NCI-H2227 (cell line): ENCODE results near the gene GADD45A.

Experiments
- DNase-seq: peaks from one replicate; lab custom pipeline; 2025; ENCODE audit not compliant: unreplicated experiment; lab: John Stamatoyannopoulos, UW

GADD45A gene

DNA sequence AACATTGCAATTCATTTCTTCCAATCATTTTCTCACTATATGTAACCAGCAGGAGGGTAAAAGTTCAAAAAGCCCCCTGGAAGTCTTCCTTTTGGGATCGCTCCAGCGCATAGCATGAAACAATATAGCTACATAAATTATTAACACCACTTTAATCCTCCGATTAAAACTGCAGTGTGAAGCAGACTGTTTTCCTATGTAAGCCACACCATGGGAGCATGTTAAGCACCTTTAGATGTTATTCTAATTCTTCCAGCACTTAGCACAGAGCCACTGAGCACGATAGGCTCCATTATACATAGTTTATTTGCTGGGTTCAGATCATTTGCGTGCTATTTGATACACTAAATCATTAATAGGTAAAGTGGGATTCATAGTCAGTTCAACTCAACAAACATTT lies 18.4 kb upstream of the GADD45A start:
- DNase-seq: no peak

DNA sequence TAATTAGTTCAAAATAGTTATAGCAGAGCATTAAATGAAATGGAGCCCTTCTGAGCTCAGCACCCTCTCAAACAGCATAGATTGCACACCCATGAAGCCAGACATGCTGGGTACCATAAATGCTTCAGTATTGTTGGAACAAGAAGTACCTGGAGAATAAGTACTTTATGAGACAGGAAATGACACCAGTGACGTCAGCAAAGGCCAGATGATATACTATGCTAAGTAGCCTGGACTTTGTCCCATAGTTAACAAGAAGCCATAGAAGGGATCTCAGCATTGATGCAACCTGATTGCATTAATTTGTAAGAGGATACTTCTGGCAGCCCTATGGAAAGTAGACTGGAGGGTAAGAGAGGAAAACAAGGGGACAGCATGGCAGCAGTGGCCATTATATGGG lies 16.3 kb upstream of the GADD45A start:
- no peak for DNase-seq

DNA sequence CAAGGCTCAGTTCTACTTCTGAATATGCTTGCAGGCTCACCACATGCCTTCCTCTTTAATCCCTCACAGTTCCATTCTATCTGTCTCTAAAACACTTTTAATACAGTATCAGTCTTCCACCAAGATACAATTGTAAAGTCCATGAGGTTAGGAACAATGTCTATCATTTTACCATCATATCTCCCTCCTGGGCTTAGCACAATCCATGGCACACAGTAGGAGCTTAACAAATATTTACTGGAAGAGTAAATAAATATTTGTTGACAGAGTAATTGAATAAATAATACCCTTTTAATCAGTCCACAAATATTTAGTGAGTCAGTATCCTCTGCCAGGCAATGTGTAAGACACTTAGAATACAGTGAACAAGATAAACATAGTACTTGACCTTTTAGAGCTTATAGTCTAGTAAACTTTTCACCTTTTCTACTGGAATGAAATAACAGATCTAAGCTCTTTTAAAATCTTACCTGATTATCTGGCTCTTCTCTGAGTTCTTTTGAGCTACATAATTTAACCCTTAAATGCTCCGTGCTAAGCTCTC lies 12.7 kb upstream of the GADD45A start:
- DNase-seq: no peak

DNA sequence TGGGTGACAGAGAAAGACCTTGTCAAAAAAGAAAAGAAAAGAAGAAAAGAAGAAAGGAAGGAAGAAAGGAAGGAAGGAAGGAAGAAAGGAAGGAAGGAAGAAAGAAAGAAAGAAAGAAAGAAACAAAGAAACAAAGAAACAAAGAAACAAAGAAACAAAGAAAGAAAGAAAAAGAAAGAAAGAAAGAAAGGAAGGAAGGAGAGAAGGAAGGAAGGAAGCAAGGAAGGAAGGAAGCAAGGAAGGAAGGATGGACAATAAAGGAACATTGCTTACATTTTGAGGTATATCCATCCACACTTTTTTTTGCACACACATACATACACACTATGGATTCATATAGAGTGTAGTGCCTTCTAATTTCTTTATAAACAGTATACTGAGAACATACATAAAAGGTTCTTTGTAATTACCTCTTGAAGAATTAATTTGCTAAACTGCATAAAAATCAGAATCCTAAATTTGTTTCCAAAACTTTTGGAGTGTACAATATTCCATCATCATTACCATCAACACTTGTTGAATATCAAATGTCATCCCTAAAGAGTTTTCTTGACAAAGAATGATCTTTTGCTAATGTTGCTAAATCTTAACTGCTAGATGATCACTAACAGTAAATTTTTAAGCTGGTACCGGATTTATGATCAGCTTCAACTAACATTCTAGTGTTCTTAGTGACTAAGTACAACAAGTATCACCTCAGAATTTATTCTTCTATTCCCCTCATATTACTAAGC lies 11.4 kb upstream of the GADD45A start:
- DNase-seq: no peak

DNA sequence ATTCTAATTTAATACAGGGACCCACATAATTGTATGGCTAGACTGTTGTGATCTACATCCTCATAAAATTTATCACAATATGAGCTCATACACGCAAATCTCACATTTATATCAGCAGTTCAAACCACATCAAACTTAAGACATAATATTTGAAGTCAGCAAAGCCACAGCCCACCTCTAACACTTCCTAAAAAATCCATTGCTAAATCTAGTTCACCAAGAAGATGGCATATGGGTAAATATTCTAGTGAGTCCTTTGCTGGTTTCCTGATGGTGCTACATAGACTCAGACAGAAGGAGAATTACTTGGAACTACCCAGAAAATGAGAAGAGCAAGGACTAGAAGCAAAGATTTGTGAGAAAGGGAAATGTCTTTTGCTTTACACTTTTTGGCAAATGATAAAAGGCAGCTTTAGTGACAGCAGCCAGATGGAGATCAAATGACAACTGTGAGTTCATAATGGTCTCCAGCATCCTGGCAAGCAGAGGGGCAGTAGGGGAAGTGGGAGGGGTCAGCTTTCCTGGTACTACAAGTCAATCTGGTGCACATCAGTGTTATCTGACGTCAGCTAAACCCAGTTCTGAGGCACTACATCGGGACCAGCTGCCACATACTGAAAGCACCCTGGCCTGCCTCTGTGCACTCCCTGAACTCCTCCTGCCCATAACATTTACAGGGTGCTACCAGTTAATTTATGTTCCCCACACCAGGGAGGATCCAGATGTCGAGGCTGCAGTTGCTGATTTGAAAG lies 10.6 kb upstream of the GADD45A start:
- DNase-seq: peak; percentile 32

DNA sequence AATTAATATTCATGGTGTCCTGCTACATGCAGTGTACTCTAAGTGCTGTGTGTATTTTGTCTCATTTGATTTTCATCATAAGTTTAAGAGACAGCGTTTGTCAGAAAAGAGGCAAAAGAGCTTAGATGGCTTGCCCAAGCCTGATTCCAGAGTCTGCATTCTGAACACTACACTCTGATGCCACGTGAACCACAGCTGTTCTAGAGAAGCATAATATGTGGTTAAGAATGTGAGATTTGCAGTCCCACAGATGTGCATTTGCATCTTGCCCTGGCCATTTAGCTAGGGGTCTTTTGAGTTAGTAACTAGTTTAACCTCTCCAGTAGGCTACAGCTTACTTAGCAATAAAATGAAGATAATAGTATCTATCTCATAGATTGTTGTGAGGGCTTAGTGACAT lies 9.2 kb upstream of the GADD45A start:
- no peak for DNase-seq

DNA sequence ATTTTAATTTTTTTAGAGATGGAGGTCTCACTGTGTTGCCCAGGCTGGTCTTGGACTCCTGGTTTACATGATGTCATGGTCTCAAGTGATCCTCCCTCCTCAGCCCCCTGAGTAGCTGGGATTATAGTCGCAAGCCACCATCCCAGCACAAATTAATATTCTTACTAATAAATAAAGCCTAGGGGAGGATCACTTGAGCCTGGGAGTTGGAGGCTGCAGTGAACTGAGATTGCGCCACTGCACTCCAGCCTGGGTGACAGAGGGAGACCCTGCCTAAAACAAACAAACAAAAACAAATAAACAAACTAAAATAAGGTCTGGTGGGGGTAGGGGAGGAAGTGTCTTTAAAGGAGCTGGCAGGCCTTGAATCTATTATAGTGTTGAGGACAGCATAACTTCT lies 8.7 kb upstream of the GADD45A start:
- DNase-seq: no peak

DNA sequence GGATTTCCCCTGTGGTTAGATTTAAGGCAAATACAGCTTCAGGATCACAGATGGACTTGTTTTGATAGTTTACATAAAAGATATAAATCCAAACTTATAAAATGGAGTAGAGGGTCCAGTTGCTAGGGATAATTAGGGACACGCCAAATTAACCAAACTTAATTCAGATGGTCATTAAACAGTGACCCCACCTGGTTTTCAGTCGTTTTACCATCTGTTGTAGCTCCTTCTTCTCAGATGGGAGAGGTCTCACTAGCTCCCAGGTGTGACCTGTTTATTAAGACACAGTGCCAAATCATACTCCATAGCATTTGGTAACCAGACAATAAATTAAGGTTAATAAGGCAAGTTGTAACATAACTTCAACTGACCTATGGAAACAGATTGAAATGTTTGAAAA lies 8.1 kb upstream of the GADD45A start:
- DNase-seq: no peak

DNA sequence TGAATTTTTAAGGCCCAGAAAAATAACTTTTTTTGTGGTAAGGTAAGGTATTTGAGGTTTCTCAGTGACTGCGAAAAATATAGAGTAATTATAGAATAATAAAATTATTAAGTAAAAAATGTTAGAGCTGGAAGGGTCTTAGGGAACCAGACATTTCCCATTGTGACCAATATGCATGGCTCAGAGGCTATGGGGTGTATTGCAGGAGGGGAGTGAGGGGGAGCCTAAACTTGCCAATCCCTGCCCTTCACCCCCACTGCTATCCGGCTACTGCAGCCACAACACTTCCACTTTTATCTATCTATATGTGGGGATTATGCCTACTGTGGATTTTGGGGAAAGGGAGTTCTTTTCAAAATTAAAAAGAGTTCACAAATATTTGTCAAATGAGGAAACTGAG lies 7.6 kb upstream of the GADD45A start:
- no peak for DNase-seq

DNA sequence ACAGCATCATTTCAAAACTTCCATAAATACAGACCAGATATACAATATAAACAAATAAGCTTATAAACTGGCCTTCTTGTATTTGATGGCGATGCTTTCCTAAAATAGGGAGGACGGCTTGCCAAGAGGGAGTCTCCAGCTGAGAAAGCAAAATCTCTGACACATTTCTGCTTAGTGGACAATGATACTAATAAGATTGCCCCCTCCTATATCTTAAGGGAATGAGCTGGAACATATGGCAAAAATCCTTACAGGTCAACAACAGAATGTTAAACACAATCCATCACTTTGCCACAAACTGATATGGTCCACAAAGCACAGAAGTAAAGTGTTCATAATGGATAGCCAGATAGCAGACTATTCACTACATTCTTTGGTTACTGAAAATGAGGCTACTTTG lies 7.1 kb upstream of the GADD45A start:
- DNase-seq: no peak

DNA sequence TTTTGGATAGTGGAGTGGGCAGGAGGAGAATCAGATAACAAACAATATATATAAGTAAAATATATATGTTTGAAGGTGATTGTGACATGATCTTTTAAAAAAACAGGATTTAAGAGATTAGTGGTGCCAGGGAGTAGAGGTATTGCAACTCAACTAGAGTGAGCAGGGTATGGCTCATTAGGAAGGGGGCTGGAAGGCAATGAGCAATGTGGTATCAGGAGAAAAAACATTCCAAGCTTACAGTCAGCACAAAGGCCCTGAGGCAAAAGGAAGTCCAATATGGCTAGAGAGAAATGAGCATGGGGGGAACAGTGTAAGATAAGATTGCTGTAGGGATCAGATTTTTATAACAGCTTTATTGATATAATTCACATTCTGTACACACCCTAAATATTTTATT lies 5.3 kb upstream of the GADD45A start:
- DNase-seq: no peak

DNA sequence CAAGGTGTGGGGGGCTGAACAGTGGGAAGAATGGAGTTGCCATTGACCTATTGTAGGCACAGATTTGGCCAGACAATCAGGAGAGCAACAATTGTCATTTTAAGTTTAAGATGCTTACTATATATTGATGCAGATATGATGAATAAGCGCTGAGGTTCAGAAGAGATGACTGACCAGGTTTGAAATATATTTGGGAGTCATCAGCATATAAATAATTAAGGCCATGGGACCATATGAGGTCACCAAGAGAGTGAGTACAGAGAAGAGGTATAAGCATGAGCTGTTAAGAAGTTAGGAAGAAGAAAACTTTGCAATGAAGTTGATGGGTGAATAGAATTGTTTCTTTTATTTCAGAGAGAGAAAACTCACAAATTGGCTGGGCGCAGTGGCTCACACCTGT lies 4.5 kb upstream of the GADD45A start:
- DNase-seq: no peak

DNA sequence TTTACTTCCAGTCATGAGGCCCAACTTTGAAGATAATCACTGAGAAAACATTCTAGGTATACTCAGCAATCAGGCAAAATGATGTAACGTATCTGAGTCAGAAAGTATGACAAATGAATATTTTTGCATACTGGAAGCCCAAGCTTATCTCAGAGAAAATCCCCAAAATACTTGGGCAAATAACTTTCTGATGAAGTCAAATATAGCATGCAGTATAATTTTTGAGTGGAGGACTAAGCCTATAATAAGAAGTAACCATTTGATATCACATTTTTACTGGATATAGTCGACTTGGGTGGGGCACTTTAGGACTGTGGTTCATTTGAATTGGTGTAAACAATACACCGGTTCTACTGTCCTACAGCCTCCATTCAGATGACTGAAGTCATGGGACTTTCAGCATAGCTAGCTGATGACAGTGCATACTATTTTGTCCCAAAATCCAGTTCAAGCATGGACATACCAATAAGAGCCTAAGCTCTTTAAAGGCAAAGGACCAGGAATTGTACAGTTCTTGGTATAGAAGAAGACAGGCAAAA lies 2.3 kb upstream of the GADD45A start:
- no peak for DNase-seq

DNA sequence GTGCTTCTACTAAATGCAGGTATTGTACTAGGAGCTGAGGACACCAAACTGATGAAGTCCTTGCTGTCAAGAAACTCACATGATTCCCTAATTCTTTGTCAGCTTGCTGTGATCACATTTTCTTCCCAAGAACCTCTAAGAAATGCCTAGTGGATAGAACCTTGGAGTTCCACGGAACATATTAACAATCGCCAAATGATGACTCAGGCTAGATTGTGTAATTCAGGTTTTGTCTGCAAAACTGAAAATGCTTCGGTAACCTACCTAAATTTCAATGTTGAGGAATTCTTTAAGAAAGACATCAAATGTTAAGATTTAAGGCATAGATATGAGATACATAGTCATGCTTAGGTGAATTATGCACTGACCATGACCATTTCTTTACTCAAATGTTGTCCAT lies 1.7 kb upstream of the GADD45A start:
- DNase-seq: no peak

DNA sequence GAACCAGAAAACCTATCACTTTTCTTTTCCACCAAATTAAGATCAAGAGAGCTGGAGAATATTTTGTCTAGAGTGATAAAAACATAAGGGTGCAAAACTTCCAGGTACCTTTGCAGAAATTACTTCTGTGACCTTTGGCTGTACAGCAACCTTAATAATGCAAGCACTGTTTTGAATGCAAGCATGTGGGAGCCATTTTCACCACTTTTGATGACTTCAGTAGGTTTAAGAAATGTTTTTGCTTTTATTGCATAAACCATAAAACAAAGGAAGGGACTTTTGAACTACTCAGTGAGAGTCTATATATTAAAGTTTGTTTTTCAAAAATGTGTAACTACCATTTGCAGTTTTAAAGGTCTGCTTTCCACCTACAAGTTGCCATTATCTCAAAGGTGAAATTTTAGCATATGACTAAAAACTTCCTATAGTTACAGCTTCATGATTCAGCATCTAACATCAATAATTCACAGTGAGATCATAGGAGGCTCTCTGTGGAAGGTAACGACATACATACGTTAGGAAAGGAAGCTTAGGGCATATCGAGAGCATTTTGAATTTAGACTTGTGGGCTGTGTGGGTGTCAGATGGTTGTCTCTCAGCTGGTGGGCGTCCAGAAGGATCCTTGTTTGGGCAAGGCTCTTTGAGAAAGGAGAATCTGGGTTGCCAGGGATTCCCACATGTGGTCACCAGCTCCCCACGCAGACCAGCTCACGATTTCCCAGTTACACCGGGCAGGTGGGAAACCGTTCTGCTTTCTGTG lies 1.1 kb upstream of the GADD45A start:
- DNase-seq: no peak

DNA sequence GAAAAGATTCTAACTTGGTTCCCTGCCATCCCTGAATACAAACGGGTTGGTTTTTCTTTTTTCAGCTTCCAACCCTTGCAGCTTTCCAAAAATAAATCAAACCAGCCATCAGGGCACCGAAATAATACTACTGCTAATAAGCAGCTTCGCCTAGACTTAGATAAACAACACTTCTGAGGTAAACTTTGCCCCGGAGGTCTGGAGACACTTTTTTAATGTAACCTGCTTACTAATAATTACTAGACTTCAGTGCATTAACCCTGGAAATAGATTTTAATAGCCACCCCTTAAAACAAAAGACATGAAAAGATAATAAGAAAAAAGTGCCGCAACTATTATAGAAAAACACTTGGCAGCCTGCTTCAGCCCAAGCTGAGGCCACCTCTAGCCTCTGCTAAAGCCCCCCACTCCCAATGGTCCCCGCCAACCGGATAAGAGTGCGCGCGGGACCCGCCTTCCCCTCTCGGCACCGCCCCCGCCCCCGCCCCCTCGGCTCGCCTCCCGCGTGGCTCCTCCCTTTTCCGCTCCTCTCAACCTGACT lies 405 bp upstream of the GADD45A start:
- no peak for DNase-seq

DNA sequence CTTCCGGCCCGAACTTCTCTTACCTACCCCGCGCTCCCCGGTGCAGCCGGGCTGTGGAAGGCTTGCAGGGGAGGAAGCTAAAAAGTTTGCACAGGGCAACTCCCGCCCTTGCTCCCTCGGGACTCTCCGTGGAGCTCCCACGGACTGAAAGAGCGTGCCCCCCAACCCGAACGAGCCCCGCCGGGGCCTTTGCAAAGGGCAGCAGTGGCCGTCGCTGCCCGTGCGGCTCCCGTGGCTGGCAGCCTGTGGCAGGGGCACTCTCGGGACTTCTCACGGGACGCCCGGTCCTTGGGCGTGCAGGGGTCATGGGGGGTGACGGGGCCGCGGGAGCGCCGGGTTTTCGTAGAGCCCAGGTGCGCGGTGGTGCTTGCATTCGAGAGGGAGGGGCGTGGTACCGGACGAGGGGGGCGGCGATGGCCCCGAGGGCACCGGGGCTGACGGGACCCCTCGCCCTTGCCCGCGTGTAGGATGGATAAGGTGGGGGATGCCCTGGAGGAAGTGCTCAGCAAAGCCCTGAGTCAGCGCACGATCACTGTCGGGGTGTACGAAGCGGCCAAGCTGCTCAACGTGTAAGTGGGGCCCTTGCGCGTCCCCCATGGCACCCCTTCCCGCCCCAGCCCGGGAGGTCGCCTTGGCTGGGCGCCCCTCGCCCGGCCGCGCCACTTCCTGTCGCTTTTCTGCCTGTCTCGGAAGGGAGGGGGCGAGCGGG lies 711 bp downstream of the GADD45A start:
- peak; percentile 46 for DNase-seq

DNA sequence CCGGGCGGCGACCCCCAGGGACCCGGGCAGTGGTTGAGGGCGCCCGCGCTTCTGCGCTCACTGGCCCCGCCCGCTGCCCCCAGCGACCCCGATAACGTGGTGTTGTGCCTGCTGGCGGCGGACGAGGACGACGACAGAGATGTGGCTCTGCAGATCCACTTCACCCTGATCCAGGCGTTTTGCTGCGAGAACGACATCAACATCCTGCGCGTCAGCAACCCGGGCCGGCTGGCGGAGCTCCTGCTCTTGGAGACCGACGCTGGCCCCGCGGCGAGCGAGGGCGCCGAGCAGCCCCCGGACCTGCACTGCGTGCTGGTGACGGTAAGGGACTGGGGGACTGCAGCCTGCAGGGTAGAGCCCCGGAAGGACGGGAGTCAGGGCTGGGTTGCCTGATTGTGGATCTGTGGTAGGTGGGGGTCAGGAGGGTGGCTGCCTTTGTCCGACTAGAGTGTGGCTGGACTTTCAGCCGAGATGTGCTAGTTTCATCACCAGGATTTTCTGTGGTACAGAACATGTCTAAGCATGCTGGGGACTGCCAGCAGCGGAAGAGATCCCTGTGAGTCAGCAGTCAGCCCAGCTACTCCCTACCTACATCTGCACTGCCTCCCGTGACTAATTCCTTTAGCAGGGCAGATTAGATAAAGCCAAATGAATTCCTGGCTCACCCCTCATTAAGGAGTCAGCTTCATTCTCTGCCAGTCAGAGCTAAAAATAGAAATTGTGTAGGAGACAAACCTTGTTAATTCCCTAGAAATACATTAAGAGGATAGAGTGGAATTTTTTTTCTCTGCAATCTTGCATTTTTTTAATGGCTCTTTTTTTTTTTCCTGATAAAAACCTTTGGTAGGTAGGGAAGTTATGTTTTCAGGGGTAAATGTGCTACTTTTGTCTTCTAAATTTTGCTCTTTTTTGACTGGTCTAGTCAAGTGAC lies 1.5 kb downstream of the GADD45A start:
- peak; percentile 65 for DNase-seq

DNA sequence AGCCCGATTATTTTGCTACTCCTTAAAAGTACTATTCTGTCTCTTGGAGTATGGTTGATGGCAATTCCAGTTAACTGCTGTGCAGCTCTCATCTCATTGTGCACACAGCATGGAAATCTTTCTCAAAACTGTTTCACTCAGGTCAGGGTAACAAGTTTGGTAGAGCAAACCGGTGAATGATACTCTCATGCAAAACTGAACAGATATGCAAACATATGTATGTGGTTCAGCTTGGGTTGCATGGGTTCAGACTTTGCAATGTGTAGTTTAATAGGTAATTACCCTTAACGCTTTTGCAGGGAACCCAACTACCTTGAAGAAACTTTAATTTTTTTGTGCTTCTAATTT lies 2.2 kb downstream of the GADD45A start:
- no peak for DNase-seq

DNA sequence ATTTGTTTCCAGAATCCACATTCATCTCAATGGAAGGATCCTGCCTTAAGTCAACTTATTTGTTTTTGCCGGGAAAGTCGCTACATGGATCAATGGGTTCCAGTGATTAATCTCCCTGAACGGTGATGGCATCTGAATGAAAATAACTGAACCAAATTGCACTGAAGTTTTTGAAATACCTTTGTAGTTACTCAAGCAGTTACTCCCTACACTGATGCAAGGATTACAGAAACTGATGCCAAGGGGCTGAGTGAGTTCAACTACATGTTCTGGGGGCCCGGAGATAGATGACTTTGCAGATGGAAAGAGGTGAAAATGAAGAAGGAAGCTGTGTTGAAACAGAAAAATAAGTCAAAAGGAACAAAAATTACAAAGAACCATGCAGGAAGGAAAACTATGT lies 2.6 kb downstream of the GADD45A start:
- DNase-seq: no peak
